RWPE2 (cell line): ENCODE measurements around the gene LRRN3.

Experiments
- ATAC-seq: fragments of 200-7000 bp; cut with Tn5 transposase; 3 replicates; pipeline ENCODE4 v1.9.1; 2021; ENCODE audit warnings: low read depth
- DNase-seq: peaks from one replicate; pipeline ENCODE4 v3.0.0-alpha.2; 2020; ENCODE audit warnings: low spot score
- H3K27ac ChIP-seq: fragments of 450-650 bp; 2 replicates; pipeline ENCODE4 v1.5.1; 2017; ENCODE audit warnings: mild to moderate bottlenecking; ENCODE audit not compliant: poor library complexity, severe bottlenecking
- H3K27me3 ChIP-seq: fragments of 250-450 bp; sonication (Bioruptor Pico); 2 replicates; pipeline ENCODE4 v1.5.1; 2021; ENCODE audit warnings: mild to moderate bottlenecking, moderate library complexity; ENCODE audit not compliant: insufficient read depth, poor library complexity, severe bottlenecking
- H3K36me3 ChIP-seq: fragments of 250-450 bp; sonication (Bioruptor Pico); 2 replicates; pipeline ENCODE4 v1.5.1; 2020; ENCODE audit warnings: low read depth, mild to moderate bottlenecking, moderate library complexity
- H3K4me1 ChIP-seq: fragments of 250-450 bp; sonication (Bioruptor Pico); 2 replicates; pipeline ENCODE4 v1.5.1; 2021; ENCODE audit warnings: mild to moderate bottlenecking, moderate library complexity; ENCODE audit not compliant: insufficient read depth, poor library complexity, severe bottlenecking
- H3K4me3 ChIP-seq: fragments of 250-450 bp; sonication (Bioruptor Pico); 2 replicates; pipeline ENCODE4 v1.5.1; 2021; ENCODE audit warnings: mild to moderate bottlenecking, moderate library complexity; ENCODE audit not compliant: severe bottlenecking
- H3K9me3 ChIP-seq: fragments of 250-450 bp; sonication (Bioruptor Pico); 2 replicates; pipeline ENCODE4 v1.5.1; 2021; ENCODE audit warnings: mild to moderate bottlenecking, moderate library complexity; ENCODE audit not compliant: severe bottlenecking
- CTCF ChIP-seq: fragments of 450-650 bp; IDR thresholded peaks from one replicate; pipeline ENCODE4 v1.5.1; 2017; ENCODE audit warnings: mild to moderate bottlenecking, moderate library complexity; ENCODE audit not compliant: poor library complexity, severe bottlenecking

LRRN3 gene

GRCh38 chr7:111056371-111056770 lies 34.6 kb upstream of the LRRN3 start:
- no peak overlapping the region for H3K27ac ChIP-seq
- TF ChIP-seq CTCF, result no peak
- no peaks in the 10 kb centered on the region for H3K36me3 ChIP-seq
- no peaks in the 10 kb centered on the region for H3K27me3 ChIP-seq
- no peaks in the 10 kb centered on the region for H3K9me3 ChIP-seq
- ATAC-seq, result no peak
- DNase-seq, result no peak
- H3K4me3 ChIP-seq, result no peak overlapping the region
- no peaks in the 10 kb centered on the region for H3K4me1 ChIP-seq

- Histone ChIP-seq H3K36me3 (no peaks in the 10 kb centered on the region), H3K27ac (no peak overlapping the region), H3K9me3 (no peaks in the 10 kb centered on the region), H3K27me3 (no peaks in the 10 kb centered on the region), H3K4me3 (no peak overlapping the region), H3K4me1 (no peaks in the 10 kb centered on the region)
- no peak for TF ChIP-seq CTCF
- DNase-seq (no peak), ATAC-seq (no peak)
These were observed 33.9 kb upstream of the LRRN3 start for GRCh38 chr7:111057066-111057465.

GRCh38 chr7:111059833-111060232 lies 31.1 kb upstream of the LRRN3 start:
- DNase-seq (no peak), ATAC-seq (no peak)
- Histone ChIP-seq H3K27me3 (no peaks in the 10 kb centered on the region), H3K4me1 (no peaks in the 10 kb centered on the region), H3K36me3 (no peaks in the 10 kb centered on the region), H3K27ac (no peak overlapping the region), H3K9me3 (no peaks in the 10 kb centered on the region), H3K4me3 (no peak overlapping the region)
- no peak for TF ChIP-seq CTCF

GRCh38 chr7:111063166-111063565 lies 27.8 kb upstream of the LRRN3 start:
- DNase-seq, result no peak
- Histone ChIP-seq H3K4me3 (no peak overlapping the region), H3K9me3 (no peaks in the 10 kb centered on the region), H3K27me3 (no peaks in the 10 kb centered on the region), H3K27ac (no peak overlapping the region), H3K36me3 (no peaks in the 10 kb centered on the region), H3K4me1 (no peaks in the 10 kb centered on the region)
- TF ChIP-seq CTCF, result no peak
- ATAC-seq, result no peak

- Histone ChIP-seq H3K27me3 (no peaks in the 10 kb centered on the region), H3K4me1 (no peaks in the 10 kb centered on the region), H3K9me3 (no peaks in the 10 kb centered on the region), H3K36me3 (no peaks in the 10 kb centered on the region), H3K4me3 (no peak overlapping the region), H3K27ac (no peak overlapping the region)
- no peak for ATAC-seq
- TF ChIP-seq CTCF, result no peak
- no peak for DNase-seq
These were observed 23.7 kb upstream of the LRRN3 start for GRCh38 chr7:111067251-111067650.
